Stimulated activated CD8-positive, alpha-beta memory T cell treated with anti-CD3 and anti-CD28 coated beads, Interleukin-12 subunit alpha, Interleukin-12 subunit beta, amount 100 ng/mL, for 4 hours (primary cell): ENCODE measurements around the gene COPS4.
"Not testable (repeated sequence)": the region's sequence is repeated elsewhere in the genome, so short reads cannot be mapped to it uniquely, and the experiment has no call there.

Source experiments
- DNase-seq: peaks from one replicate; pipeline ENCODE4 v3.0.0-alpha.2; 2020; ENCODE audit warnings: low read depth

The COPS4 gene

DNA sequence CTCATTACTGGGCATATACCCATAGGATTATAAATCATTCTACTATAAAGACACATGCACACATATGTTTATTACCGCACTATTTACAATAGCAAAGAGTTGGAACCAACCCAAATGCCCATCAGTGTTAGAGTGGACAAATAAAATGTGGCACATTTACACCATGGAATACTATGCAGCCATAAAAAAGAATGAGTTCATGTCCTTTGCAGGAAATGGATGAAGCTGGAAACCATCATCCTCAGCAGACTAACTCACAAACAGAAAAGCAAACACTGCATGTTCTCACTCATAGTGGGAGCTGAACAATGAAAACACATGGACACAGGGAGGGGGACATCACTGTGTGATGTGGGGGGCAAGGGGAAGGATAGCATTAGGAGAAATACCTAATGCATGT, 11.4 kb upstream of the COPS4 start:
- not testable (repeated sequence) for DNase-seq

DNA sequence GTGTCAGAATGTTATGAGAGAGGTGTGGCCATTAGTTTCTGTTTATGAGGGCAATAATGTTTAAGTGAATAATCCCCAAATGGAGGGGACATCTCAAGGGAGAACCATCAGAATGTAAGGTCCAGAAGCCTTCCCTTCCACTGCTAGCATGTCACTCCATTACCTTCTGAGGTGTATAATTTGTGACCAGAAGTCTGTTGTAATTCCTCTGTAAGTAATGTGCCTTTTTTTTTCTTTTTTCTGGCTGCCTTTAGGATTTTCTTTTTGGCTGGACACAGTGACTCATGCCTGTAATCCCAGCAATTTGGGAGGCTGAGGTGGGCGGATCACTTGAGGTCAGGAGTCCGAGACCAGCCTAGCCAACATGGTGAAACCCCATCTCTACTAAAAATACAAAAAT, 10.8 kb upstream of the COPS4 start:
- DNase-seq, result no peak

DNA sequence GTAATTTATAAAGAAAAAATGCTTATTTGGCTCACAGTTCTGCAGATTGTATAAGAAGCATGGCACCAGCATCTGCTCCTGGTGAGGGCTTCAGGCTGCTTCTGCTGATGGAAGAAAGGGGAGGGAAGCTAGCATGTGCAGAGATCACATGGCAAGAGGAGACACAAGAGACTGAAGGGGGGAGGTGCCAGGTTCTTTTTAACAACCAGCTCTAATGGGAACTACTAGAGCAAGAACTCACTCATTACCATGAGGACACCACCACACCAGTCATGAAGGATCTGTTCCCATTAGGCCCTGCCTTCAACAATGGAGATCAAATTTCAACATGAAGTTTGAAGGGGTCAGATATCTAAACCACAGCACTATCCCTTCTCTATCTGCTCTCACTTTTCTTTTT, 9.4 kb upstream of the COPS4 start:
- DNase-seq, result no peak

DNA sequence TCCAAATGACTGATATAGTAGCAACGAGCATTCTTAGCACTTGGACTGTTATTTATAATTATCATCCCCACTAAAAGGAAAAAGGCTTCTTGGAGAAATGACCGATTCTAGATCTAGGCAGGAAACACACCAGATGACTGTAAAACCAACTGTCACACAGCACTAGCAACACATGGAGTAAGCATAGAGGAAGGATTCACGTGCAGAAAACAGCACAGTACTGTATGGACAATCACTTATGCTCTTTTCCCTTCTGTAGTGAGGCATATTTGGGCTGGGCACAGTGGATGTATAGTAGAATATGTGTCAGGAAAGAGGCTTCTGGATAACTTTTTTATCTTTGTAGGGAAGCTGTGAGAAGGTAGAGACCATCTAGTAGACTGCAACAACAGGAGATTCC, 6.0 kb upstream of the COPS4 start:
- no peak for DNase-seq

DNA sequence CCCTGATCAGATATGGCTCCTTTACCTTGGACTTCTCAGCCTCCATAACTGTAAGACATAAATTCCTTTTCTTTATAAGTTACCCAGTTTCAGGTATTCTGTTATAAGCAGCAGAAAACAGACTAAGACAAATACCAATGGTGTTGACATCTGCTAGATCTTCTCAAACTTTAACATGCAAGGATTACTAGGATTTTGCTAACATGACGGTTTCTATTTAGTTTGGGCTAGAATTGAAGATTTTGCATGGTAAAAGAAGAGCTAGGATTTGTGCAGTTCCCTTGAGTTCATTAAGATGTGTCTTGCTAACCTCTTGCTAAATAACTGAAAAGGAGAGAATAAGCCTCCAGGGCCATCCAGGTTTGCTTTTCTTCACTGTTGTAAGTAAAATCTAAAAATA, 5.3 kb upstream of the COPS4 start:
- DNase-seq, result no peak

DNA sequence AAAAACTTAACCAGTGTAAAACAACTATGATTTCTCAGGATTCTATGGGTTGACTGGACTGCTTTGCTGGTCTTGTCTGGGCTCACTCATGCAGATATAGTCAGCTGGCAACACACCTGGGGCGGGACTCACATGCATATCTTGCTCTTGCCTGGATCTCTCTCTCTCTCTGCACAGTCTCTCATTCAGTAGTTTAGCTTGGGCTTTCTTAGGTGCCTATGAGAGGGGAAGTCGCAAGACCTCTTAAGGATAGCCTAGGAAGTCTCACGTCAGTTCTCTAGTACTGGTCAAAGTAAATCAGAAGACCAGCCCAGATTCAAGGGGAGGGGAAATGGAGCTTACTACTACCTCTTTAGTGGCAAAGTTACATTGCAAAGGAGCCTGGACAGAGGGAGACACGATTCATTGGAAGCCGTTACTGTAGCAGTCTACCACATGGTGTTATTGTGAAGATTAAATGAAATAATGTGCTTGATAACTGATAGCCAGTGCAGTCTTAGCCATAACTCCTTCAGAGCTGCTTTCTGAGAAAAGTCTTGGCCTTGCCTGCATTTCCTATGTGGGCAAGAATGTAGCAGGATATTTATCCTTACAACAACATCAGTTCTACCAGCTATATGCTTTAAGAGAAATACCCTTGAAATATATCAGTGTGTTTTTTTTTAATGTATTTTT, 2.1 kb downstream of the COPS4 start:
- DNase-seq, result no peak

DNA sequence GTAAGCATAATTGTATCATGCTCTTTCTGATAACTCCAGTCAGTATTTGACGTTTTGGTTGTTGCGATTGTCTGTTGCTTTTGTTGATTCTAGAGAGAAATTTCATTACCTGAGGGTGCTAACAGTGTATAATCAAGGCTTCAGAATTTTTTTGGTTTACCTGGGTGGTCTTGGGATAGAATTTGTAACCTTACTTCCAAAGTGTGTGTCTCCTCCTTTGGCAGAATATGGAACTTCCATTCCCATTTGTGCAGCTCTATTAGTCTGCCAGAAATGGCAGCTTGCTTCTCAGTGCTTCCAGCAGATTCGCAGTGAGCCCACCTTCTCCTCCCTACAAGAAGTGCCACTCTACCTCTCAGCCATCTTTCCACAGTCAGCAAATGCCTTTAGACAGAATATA, 5.3 kb downstream of the COPS4 start:
- DNase-seq, result no peak

DNA sequence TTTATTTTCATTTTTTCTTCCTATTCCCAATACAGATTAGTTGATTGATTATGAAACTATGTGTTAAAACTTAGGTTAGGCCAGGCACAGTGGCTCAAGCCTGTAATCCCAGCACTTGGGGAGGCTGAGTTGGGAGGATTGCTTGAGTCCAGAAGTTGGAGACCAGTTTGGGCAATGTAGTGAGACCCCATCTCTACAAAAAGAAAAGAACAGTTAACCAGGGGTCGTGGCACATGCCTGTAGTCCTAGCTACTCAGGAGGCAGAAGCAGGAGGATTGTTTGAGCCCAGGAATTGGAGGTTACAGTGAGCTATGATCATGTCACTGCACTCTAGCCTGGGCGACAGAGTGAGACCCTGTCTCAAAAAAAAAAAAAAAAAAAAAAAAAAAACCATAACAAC, 8.2 kb downstream of the COPS4 start:
- DNase-seq, result not testable (repeated sequence)

DNA sequence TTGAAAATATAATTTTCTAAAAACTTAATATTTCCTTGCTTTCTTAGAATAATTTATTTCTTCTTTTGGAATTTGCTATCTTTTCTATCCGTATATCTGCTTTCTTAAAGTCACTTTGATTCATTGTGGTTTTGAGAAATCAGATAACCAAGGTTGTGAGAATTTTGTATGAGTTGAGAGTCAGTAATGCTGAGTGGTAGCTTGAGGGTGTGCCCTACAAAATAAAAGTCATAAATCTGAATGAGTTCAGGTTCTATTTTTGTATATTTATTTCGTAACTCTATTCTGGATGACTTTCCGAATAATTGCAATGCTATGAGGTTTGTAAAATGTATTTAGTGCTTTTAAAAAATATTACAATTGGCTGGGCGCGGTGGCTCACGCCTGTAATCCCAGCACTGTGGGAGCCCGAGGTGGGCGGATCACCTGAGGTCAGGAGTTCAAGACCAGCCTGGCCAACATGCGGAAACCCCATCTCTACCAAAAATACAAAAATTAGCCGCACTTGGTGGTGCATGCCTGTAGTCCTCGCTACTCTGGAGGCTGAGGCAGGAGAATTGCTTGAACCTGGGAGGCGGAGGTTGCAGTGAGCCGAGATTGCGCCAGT, 8.9 kb downstream of the COPS4 start:
- DNase-seq, result no peak

DNA sequence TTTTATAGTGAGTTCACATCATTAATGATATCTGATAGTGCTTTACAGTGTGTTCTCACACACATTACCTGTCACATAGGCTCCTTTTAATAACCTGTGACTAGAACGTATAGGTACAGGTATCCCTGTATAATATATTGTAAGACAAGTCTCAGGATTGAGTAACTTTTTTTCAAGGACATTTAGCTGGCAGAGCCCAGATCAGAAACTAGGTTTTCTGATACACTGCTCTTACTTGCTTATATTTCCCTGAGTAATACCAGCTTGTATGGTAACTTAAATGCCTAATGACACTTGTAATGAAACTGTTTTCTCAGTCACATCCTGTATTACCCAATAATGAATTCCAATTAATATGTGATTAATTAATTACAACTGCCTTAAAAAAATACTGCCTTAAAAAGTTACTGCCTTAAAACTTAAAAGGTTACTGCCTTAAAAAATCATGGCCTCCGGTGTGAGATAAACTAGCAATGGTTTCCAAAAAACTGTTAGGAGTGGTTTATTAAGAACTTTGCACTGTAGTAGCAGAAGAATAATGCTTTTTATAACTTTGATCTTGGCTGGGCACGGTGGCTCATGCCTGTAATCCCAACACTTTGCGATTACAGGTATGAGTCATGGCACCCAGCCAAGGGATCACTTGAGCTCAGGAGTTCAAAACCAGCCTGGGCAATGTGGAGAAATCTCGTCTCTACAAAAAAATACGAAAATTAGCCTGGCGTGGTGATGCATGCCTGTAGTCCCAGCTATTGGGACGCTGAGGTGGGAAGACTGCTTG, 11.9 kb downstream of the COPS4 start:
- DNase-seq, result no peak

DNA sequence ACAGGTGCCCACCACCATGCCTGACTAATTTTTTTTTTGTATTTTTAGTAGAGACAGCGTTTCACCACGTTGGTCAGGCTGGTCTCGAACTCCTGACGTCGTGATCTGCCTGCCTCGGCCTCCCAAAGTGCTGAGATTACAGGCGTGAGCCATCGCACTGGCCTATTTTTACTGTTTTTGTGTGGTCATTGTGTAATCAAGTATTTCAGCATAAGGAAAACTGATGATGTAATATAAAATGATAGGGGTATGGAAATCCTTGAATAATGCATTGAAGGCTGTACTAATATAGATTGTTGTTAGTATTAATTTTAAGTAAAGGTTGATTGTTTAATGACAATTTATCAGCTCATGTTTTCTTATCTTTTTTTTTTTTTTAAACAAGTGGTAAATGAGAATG, 13.8 kb downstream of the COPS4 start:
- not testable (repeated sequence) for DNase-seq

DNA sequence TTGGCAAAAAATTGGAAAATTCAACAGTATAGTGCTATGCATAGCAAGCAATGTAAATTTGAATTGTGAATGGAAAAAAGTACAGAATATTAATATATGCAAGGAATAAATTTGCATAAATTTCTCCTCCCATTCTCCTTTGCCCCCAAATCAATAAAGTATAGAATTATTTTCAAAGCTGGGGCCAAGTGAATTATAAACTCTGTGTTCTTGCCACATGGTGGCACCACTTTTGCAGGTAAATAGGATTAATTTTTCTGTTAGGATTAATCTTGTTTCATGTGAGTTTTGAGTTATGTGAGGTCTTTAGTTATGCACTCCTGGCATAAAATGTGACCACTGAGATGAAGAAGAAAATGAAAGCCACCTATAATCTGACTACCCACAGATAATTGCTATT, 19.9 kb downstream of the COPS4 start:
- DNase-seq, result no peak

DNA sequence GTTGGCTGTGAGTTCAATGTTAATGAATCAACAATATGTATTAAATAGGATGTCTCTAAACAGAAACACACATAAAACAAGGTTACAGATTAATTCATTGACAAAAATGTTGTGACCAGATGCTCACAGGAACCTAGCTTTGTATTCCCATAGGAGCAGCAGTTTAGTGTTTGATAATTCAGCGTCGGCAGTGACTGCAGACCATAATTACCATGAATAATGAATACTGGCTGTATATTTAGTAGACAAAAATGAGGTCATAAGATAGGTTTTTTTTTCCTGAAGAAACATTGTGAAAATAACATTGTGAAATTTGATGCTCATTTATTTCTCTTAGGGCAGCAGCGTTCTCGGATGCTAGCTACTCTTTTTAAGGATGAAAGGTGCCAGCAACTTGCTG, 27.8 kb downstream of the COPS4 start:
- no peak for DNase-seq

DNA sequence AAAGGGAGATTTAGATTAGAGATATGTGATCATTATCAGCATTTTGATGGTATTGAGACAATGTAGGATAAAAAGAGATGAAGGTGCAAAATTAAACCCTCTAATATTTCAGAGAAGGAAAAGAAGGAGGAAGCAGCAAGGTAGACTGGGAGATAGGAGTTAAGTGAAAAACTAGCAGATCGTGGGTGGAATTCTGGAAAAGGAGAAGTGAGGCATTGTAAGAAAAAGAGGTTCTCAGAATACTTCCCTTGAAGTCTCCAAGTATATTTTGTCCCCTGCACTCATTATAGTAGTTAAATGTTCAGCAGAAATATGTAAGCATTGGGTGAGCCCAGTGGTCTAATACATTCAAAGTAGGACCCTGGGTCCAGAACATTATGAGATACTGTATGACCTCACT, 30.3 kb downstream of the COPS4 start:
- DNase-seq, result no peak

DNA sequence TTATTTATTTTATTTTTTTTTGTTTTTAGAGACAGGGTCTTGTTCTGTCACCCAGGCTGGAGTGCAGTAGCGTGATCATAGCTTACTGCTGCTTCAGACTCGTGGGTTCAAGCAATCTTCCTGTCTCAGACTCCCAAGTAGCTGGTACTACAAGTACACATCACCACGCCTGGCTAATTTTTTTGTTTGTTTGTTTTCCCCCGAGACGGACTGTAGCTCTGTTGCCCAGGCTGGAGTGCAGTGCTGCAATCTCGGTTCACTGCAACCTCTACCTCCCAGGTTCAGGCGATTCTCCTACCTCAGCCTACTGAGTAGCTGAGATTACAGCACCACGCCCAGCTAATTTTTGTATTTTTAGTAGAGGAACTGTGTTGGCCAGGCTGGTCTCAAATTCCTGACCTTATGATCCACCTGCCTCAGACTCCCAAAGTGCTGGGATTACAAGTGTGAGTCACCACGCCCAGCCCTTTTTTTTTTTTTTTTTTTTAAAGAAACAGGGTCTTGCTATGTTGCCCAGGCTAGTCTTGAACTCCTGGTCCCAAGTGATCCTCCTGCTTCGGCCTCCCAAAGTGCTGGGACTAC, 32.2 kb downstream of the COPS4 start:
- no peak for DNase-seq

DNA sequence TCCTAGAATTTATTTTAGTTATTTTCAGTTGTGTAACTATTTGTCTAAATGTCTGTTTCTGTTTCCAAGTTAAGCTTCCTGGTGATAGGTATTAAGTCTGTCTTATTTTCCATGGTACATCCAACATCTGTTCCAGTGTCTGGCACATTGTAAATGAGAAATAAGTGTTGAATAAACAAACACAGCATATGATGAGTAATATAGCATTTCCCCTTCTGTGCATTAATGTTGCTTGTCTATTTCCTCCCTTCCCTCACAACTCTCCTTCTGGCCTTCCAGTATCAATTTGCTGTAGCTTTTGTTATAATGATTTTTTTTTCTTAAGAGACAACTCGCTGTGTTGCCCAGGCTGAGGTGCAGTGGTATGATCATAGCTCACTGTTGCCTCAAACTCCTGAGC, 36.1 kb downstream of the COPS4 start:
- DNase-seq, result no peak

DNA sequence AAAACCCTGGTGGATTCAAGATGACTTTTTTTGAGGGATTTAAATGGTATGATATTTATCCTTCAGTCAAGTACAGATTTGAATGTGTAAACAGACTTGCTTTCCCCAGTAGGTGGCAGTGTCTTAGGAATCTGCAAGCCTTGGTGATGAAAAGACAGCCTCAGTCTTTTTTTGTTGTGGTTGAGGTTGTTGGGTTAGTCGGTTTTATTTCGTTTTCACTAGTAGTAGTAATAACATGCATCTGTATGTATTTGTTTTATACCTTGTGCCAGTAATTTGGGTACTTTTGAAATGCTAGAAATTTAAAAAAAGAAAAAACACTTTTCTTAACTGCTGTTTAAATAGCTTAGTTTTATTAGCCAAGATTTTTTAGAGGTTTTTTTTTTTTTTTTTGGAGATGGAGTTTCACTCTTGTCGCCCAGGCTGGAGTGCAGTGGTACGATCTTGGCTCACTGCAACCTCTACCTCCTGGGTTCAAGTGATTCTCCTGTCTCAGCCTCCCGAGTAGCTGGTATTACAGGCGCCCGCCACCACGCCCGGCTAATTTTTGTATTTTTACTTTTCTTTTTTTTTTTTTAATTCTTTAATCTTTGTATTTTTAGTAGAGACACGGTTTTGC, 39.2 kb downstream of the COPS4 start:
- no peak for DNase-seq

DNA sequence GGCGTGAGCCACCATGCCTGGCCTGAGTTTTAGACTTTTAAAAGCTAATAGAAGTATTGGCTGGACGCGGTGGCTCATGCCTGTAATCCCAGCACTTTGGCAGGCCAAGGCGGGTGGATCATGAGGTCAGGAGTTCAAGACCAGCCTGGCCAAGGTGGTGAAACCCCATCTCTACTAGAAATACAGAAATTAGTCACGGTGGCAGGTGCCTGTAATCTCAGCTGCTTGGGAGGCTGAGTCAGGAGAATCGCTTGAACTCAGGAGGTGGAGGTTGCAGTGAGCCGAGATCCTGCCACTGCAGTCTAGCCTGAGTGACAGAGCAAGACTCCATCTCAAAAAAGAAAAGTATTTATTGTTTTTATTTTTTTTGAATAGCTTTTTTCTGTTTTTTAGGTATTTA, 39.8 kb downstream of the COPS4 start:
- not testable (repeated sequence) for DNase-seq

DNA sequence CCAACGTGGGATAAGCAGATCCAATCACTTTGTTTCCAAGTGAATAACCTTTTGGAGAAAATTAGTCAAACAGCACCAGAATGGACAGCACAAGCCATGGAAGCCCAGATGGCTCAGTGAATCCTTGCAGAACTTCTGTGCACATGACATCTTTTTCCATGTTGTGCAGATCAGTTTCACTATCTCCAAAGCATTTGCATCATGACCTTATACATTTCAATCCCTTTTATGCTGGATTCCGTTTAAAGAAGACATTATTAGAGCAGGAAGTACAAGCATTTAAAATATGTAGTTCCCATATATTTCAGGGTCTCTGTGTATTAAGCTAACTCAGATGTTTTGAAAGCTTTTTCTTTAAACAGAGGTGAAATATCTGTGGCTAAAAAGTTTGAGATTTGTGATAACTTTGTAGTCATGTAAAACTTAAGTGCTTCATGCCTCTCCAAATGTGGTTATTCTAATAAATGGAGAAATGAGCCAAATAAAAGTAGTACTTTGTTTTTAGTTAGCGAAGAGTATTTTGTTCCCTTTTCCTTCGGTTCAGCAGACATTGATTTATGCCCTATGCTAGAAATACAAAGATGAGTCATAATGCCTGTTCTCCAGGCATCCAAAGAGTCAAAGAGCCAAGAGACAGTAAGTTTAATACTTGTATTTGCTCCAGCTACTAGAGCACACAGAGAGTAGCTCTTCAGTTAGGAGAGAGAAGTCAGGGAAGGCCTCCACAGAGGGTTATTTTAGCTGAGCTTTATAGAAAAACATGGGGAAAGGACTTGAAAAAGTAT, 40.5 kb downstream of the COPS4 start:
- no peak for DNase-seq

DNA sequence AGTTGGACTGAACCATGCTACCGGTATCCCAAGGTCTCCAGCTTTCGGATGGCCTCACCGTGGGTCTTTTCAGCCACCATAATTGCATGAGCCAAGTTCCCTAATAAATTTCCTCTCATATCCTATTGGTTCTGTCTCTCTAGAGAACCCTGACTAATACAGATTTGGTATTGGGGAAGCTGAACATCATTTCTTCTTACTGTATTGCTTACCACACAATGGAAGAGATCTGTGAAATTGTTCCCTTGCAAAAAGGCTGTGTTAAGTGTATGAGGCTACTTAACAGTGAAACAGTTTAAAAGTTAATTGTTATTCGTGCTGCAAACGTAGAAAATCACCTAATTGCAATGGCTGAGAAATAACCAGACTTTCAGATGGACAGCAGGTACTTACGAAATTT, 45.6 kb downstream of the COPS4 start:
- DNase-seq, result no peak

DNA sequence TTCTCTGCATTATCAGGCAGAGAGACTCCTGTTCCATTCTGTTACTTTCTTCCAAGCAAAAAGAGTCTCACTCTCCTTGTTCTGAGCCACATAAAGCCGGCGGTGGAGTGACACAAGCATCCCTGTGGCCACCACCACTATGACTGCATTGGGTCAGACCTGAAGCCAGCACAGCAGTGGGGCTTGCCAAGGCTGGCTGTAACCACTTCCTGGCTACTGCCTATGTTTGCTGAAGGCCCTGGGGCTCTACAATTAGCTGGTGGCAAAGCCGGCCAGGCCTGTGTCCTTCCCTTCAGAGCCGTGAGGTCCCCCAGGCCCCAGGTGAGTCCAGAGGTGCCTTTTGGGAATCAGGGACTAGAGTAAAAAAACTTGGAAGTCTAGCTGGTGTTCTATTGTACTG, 47.8 kb downstream of the COPS4 start:
- DNase-seq, result no peak

DNA sequence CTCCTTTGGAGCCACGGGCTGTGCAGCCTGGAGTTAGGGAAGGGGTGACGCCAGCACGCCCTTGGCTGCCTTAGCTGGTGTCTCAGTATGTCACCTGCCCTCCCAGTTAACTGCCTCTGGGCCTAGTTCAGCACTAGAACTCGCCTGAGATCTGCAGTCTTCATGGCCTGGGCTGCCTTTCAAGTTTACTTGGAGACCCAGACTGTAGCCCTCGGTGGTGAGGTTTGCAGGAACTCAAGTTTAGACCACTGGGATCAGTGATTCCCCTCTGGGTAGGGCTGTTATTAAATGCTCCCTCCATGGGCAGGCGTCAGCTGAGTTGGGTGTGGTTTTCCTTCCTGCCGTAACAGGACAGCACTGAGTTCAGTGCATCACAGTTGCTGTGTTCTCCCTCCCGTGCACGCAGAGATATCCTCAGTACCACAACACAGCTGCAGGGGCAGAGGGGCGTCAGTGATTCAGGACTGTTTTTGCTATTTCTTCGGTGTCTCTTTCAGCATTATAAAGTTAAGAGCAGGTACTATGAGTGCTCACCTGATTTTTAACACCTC, 49.0 kb downstream of the COPS4 start:
- no peak for DNase-seq
